Breast epithelium (tissue), 3 donors: Measurements from ENCODE around the gene FYN.

Experiments
- POLR2A ChIP-seq: fragments of 450-650 bp; IDR thresholded peaks from one replicate; pipeline ENCODE4 v1.6.1; 2016; ENCODE audit warnings: antibody characterized with exemption, mild to moderate bottlenecking, moderate library complexity
- POLR2AphosphoS5 ChIP-seq, 3 donors: sonication (generic); formaldehyde crosslinking; IDR thresholded peaks; one replicate each; pipeline ENCODE4 v1.6.1; 2017; ENCODE audit warnings: antibody characterized with exemption in 3 of 3
- TF ChIP-seq, protein P1 (sequence below), 3 donors: fragments of 450-650 bp; IDR thresholded peaks; one replicate each; pipeline ENCODE4 v1.5.1; 2016 to 2017; ENCODE audit warnings: antibody characterized with exemption in 3 of 3, mild to moderate bottlenecking in 3 of 3, moderate library complexity in 3 of 3

- no peak for TF ChIP-seq POLR2A
- TF ChIP-seq, protein P1, sequence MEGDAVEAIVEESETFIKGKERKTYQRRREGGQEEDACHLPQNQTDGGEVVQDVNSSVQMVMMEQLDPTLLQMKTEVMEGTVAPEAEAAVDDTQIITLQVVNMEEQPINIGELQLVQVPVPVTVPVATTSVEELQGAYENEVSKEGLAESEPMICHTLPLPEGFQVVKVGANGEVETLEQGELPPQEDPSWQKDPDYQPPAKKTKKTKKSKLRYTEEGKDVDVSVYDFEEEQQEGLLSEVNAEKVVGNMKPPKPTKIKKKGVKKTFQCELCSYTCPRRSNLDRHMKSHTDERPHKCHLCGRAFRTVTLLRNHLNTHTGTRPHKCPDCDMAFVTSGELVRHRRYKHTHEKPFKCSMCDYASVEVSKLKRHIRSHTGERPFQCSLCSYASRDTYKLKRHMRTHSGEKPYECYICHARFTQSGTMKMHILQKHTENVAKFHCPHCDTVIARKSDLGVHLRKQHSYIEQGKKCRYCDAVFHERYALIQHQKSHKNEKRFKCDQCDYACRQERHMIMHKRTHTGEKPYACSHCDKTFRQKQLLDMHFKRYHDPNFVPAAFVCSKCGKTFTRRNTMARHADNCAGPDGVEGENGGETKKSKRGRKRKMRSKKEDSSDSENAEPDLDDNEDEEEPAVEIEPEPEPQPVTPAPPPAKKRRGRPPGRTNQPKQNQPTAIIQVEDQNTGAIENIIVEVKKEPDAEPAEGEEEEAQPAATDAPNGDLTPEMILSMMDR (IDR thresholded peaks at IDR 0.05): no peak
- TF ChIP-seq POLR2AphosphoS5 (IDR thresholded peaks at IDR 0.05): peak in 2 of 3 donors; percentile 6 to 34
Observed at GRCh38 chr6:111663692-111664564, 209.3 kb downstream of the FYN start.
